Endothelial cell of umbilical vein (primary cell): ENCODE data around the gene CCL11. TPM values are rescaled to one million over a fixed set of nuclear protein-coding genes. Genes with fewer than 3 reads are reported as not detected.

ENCODE experiments used
- BruUV-seq: library from RNA; stranded (reverse); fragments of 400-500 nt; replicated peaks from 2 replicates; lab custom pipeline; 2021; lab: Mats Ljungman, UMichigan
- CTCF ChIA-PET: fragments of 300-600, 350-600 bp; sonication (Branson Sonifier 250); formaldehyde crosslinking; loops from one replicate; lab custom pipeline; 2021; ENCODE audit warnings: antibody characterized with exemption, inconsistent platforms; lab: Charles Lee
- POLR2A ChIA-PET: fragments of 300-600, 350-600 bp; sonication (Branson Sonifier 250); formaldehyde crosslinking; loops from one replicate; lab custom pipeline; 2021; ENCODE audit warnings: antibody characterized with exemption, inconsistent platforms; lab: Charles Lee
- DNase-seq: peaks from one replicate; pipeline ENCODE4 v3.0.0-alpha.2; 2011; ENCODE audit warnings: low read depth, low spot score
- FAIRE-seq: peaks from 2 replicates; lab custom pipeline; 2011; peaks lifted over from hg19 to GRCh38; lab: Jason Lieb, UNC
- H2AFZ ChIP-seq: 2 replicates; pipeline ENCODE4 v1.6.0; 2012; ENCODE audit warnings: low read depth, low read length, control low read depth, inconsistent platforms
- H3K27ac ChIP-seq: 2 replicates; pipeline ENCODE4 v1.5.1; 2011; ENCODE audit warnings: low read depth, mild to moderate bottlenecking, control low read depth, low read length, moderate library complexity; ENCODE audit not compliant: insufficient read depth
- H3K27me3 ChIP-seq, 2 experiments: 2 replicates each; pipeline versions ENCODE4 v1.6.0 to v1.6.1; 2011; ENCODE audit warnings: low read length in 2 of 2, mixed read lengths in 1 of 2; ENCODE audit not compliant: control insufficient read depth in 2 of 2, insufficient read depth in 2 of 2
- H3K36me3 ChIP-seq, 2 experiments: 2 replicates in 1 of 2; 3 replicates in 1 of 2; pipeline ENCODE4 v1.5.1; 2011; ENCODE audit warnings: low read length in 2 of 2, mild to moderate bottlenecking in 1 of 2, moderate library complexity in 1 of 2; ENCODE audit not compliant: control insufficient read depth in 2 of 2, insufficient read depth in 2 of 2; ENCODE audit errors: extremely low read depth in 1 of 2
- H3K4me1 ChIP-seq: 3 replicates; pipeline ENCODE4 v1.5.1; 2011; ENCODE audit warnings: mild to moderate bottlenecking, low read length; ENCODE audit not compliant: control insufficient read depth, insufficient read depth; ENCODE audit errors: extremely low read depth
- H3K4me2 ChIP-seq: 2 replicates; pipeline ENCODE4 v1.6.1; 2011; ENCODE audit warnings: low read length, control low read depth, mixed read lengths; ENCODE audit not compliant: insufficient read depth
- H3K4me3 ChIP-seq, 3 experiments: fragments of 200-600 bp in 1 of 3; sonication (generic), shearing (Covaris generic) in 1 of 3; replicated peaks in 1 of 3; 2 replicates each; pipeline ENCODE4 v1.5.1; 2011 to 2016; ENCODE audit warnings: control low read depth in 3 of 3, low read length in 3 of 3, mild to moderate bottlenecking in 2 of 3, inconsistent platforms in 1 of 3, low read depth in 1 of 3, moderate library complexity in 1 of 3; ENCODE audit not compliant: insufficient read depth in 1 of 3
- H3K79me2 ChIP-seq: 2 replicates; pipeline ENCODE4 v1.6.0; 2012; ENCODE audit warnings: low read length, inconsistent platforms; ENCODE audit not compliant: control insufficient read depth, insufficient read depth
- H3K9ac ChIP-seq: replicated peaks from 2 replicates; pipeline ENCODE3; 2011; ENCODE audit warnings: low read length, control low read depth; ENCODE audit not compliant: insufficient read depth; ENCODE audit errors: extremely low read depth
- H3K9me1 ChIP-seq: replicated peaks from 3 replicates; pipeline ENCODE4 v1.6.0; 2011; ENCODE audit warnings: mild to moderate bottlenecking, low read length; ENCODE audit not compliant: control insufficient read depth, insufficient read depth; ENCODE audit errors: extremely low read depth
- H3K9me3 ChIP-seq: replicated peaks from 2 replicates; pipeline ENCODE4 v1.5.1; 2012; ENCODE audit warnings: low read length, inconsistent platforms; ENCODE audit not compliant: control insufficient read depth, insufficient read depth
- H4K20me1 ChIP-seq: replicated peaks from 2 replicates; pipeline ENCODE3; 2011; ENCODE audit warnings: mild to moderate bottlenecking, low read length; ENCODE audit not compliant: control insufficient read depth, insufficient read depth; ENCODE audit errors: extremely low read depth
- EZH2 ChIP-seq: IDR thresholded peaks from 2 replicates; pipeline ENCODE4 v1.6.1; 2012; ENCODE audit warnings: borderline replicate concordance, low read depth, mild to moderate bottlenecking, moderate library complexity, low read length, inconsistent platforms; ENCODE audit not compliant: severe bottlenecking
- FOS ChIP-seq: IDR thresholded peaks from 2 replicates; pipeline ENCODE4 v1.6.1; 2011; ENCODE audit warnings: mild to moderate bottlenecking, low read length, moderate library complexity, borderline replicate concordance; ENCODE audit not compliant: insufficient read depth
- GATA2 ChIP-seq: IDR thresholded peaks from 2 replicates; pipeline ENCODE4 v1.7.0; 2011; ENCODE audit warnings: low read depth, mild to moderate bottlenecking, moderate library complexity, mixed read lengths, low read length; ENCODE audit not compliant: insufficient read length, insufficient read depth
- JUN ChIP-seq: IDR thresholded peaks from 2 replicates; pipeline ENCODE4 v1.6.1; 2011; ENCODE audit warnings: borderline replicate concordance, low read depth; ENCODE audit not compliant: insufficient read length, insufficient read depth
- MYC ChIP-seq: IDR thresholded peaks from one replicate; pipeline ENCODE4 v1.6.1; 2011; ENCODE audit warnings: mild to moderate bottlenecking, low read depth, low read length
- POLR2A ChIP-seq: IDR thresholded peaks from 2 replicates; pipeline ENCODE4 v1.6.1; 2012; ENCODE audit warnings: low read depth, mild to moderate bottlenecking, control low read depth, low read length
- POLR2AphosphoS5 ChIP-seq: IDR thresholded peaks from 2 replicates; pipeline ENCODE4 v1.6.1; 2012; ENCODE audit warnings: low read depth, mild to moderate bottlenecking, control low read depth, low read length, moderate library complexity; ENCODE audit not compliant: insufficient read depth
- dilution Hi-C: fragments of 300-500 bp; cut with MboI; formaldehyde crosslinking; loops from one replicate; pipeline ENCODE4 v1.15.0; 2019; ENCODE audit warnings: low sequenced_read_pairs; ENCODE audit not compliant: extremely low pct_ligation_motif_present
- intact Hi-C: fragments of 100-400 bp; cut with micrococcal nuclease; formaldehyde crosslinking; loops from one replicate; pipeline ENCODE4 v1.10.0; 2022
- polyA plus RNA-seq, 4 experiments: library from polyadenylated mRNA; depleted of rRNA in 3 of 4; stranded (reverse) in 3 of 4; unstranded in 1 of 4; fragments of >200 nt; gene quantifications; 2 replicates each; pipeline versions ENCODE4 v1.2.1 to v1.2.3, GENCODE V29; 2011 to 2012; ENCODE audit warnings: missing spikeins in 1 of 4
- total RNA-seq: library from RNA; stranded (reverse); gene quantifications from 2 replicates; pipeline ENCODE4 v1.2.3, GENCODE V29; 2021
- TF ChIP-seq, protein P1 (sequence below): IDR thresholded peaks from 2 replicates; pipeline ENCODE4 v1.6.1; 2011; ENCODE audit not compliant: insufficient read depth, insufficient read length
- TF ChIP-seq, protein P2 (sequence below), 2 donors: IDR thresholded peaks; 1 replicate in 1 of 2; 2 replicates in 1 of 2; pipeline ENCODE4 v1.5.1; 2011; ENCODE audit warnings: low read length in 2 of 2, mild to moderate bottlenecking in 2 of 2, moderate library complexity in 2 of 2, control low read depth in 1 of 2, inconsistent platforms in 1 of 2, low read depth in 1 of 2; ENCODE audit not compliant: insufficient read depth in 1 of 2; ENCODE audit errors: extremely low read depth in 1 of 2

CCL11 gene
- total and polyA plus RNA-seq, 2 donors (not counting 3 experiments of a cell fraction or from before 2014, with no cell fraction given) = not detected

DNA sequence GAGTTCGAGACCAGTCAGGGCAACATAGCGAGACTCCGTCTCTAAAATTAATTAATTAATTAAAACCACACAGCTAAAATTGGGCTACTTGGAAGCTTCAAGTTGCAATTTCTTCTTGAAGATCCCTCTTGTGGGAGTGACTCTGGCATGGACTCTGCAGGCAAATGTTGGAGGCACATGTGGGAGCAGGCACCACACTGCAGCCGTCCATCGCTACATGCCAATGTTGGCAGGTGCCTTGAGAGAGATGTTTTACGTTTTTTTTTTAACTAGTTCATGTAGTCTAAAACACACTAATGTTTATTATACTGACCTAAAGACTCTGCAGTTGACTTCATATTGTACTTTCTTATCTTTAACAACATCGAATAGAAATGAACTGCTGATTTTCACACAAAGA lies 25.7 kb downstream of the CCL11 start:
- TF ChIP-seq, protein P1, sequence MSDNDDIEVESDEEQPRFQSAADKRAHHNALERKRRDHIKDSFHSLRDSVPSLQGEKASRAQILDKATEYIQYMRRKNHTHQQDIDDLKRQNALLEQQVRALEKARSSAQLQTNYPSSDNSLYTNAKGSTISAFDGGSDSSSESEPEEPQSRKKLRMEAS = no peak
- TF ChIP-seq EZH2 (no peak), POLR2AphosphoS5 (no peak), POLR2A (no peak), GATA2 (no peak), FOS (no peak), JUN (no peak), MYC (no peak)
- TF ChIP-seq, protein P2, sequence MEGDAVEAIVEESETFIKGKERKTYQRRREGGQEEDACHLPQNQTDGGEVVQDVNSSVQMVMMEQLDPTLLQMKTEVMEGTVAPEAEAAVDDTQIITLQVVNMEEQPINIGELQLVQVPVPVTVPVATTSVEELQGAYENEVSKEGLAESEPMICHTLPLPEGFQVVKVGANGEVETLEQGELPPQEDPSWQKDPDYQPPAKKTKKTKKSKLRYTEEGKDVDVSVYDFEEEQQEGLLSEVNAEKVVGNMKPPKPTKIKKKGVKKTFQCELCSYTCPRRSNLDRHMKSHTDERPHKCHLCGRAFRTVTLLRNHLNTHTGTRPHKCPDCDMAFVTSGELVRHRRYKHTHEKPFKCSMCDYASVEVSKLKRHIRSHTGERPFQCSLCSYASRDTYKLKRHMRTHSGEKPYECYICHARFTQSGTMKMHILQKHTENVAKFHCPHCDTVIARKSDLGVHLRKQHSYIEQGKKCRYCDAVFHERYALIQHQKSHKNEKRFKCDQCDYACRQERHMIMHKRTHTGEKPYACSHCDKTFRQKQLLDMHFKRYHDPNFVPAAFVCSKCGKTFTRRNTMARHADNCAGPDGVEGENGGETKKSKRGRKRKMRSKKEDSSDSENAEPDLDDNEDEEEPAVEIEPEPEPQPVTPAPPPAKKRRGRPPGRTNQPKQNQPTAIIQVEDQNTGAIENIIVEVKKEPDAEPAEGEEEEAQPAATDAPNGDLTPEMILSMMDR (IDR thresholded peaks at IDR 0.05; ENCODE audit: extremely low read depth in 1 of 2, insufficient read depth in 1 of 2, low read depth in 1 of 2, low read length in 2 of 2) = no peak
- no peak overlapping the region for H3K27ac ChIP-seq
- H3K9ac ChIP-seq = no peak overlapping the region
- no peak for DNase-seq
- no peaks in the 10 kb centered on the region for H3K4me1 ChIP-seq
- CTCF ChIA-PET = interaction anchor here (1.5 to 8.7 kb wide), 3 partner anchors 50 to 140 kb away, joined by 4 to 202 read pairs (median 6); no protein-coding TSS in a partner anchor
- dilution Hi-C loops (loop anchor here (25.0 kb wide), 1 partner anchor 99 kb away; no protein-coding TSS in a partner anchor), intact Hi-C loops (no loop called here)
- no peak overlapping the region for H3K4me2 ChIP-seq
- peaks cover 27 to 35% of the 10 kb centered on the region in 2 experiments for H3K27me3 ChIP-seq
- no peak overlapping the region for H3K4me3 ChIP-seq
- no TSS peak for BruUV-seq
- no peaks in the 10 kb centered on the region for H3K9me1 ChIP-seq
- H3K36me3 ChIP-seq = no peaks in the 10 kb centered on the region
- H3K79me2 ChIP-seq = no peaks in the 10 kb centered on the region
- H3K9me3 ChIP-seq = no peaks in the 10 kb centered on the region
- H2AFZ ChIP-seq = no peak overlapping the region
- H4K20me1 ChIP-seq = no peaks in the 10 kb centered on the region
- FAIRE-seq = no peak
- POLR2A ChIA-PET = no interaction called here
